K562 (cell line): ENCODE measurements around the gene ZMPSTE24. TPM values are rescaled to one million over a fixed set of nuclear protein-coding genes. Genes with fewer than 3 reads are reported as not detected.

Experiments
- ATAC-seq: fragments of 200-7000 bp; cut with Tn5 transposase; 3 replicates; pipeline ENCODE4 v1.9.1; 2020; ENCODE audit warnings: moderate library complexity
- BruUV-seq: library from RNA; stranded (reverse); fragments of 400-500 nt; replicated peaks from 2 replicates; lab custom pipeline; 2021; lab: Mats Ljungman, UMichigan
- CTCF ChIA-PET: fragments of 300-600 bp; formaldehyde crosslinking; extraction: SDS; loops from one replicate; lab custom pipeline; 2021; ENCODE audit warnings: low intra/inter-chr PET ratio; lab: Yijun Ruan, JAX
- POLR2A ChIA-PET: fragments of 300-600, 350-650 bp; sonication (Branson Sonifier 250); formaldehyde crosslinking; extraction: SDS; loops from one replicate; lab custom pipeline; 2021; ENCODE audit warnings: antibody characterized with exemption, inconsistent platforms; lab: Yijun Ruan, JAX
- DNase-seq, 4 experiments: peaks; one replicate each; pipeline versions ENCODE4 v3.0.0 to v3.0.0-alpha.2; 2011 to 2018; ENCODE audit warnings: low spot score in 3 of 4, mixed read lengths in 3 of 4; ENCODE audit errors: extremely low read depth in 1 of 4
- FAIRE-seq: peaks from 2 replicates; lab custom pipeline; 2011; peaks lifted over from hg19 to GRCh38; lab: Jason Lieb, UNC
- H2AFZ ChIP-seq: 2 replicates; pipeline ENCODE4 v1.6.0; 2011; ENCODE audit warnings: low read depth, low read length, control low read depth, inconsistent platforms
- H3K27ac ChIP-seq: fragments of 200-600 bp; 3 replicates; pipeline ENCODE4 v1.8.0; 2011; ENCODE audit warnings: low read depth, mild to moderate bottlenecking, control low read depth, inconsistent platforms, low read length, moderate library complexity, mixed read lengths; ENCODE audit errors: extremely low read depth
- H3K27me3 ChIP-seq, 2 experiments: fragments of 300-600 bp in 1 of 2; 2 replicates in 1 of 2; 3 replicates in 1 of 2; pipeline versions ENCODE4 v1.6.0 to v1.8.0; 2011; ENCODE audit warnings: inconsistent platforms in 2 of 2, low read length in 2 of 2, mild to moderate bottlenecking in 1 of 2, mixed read lengths in 1 of 2, moderate library complexity in 1 of 2; ENCODE audit not compliant: control insufficient read depth in 2 of 2, insufficient read depth in 2 of 2
- H3K36me3 ChIP-seq: fragments of 300-600 bp; 3 replicates; pipeline ENCODE4 v1.8.0; 2011; ENCODE audit warnings: mild to moderate bottlenecking, low read length, inconsistent platforms; ENCODE audit not compliant: control insufficient read depth, insufficient read depth
- H3K4me1 ChIP-seq, 2 experiments: fragments of 200-600 bp in 1 of 2; replicated peaks in 1 of 2; 2 replicates in 1 of 2; 3 replicates in 1 of 2; pipeline versions ENCODE4 v1.5.1 to v1.8.0; 2011; ENCODE audit warnings: inconsistent platforms in 2 of 2, low read length in 2 of 2, mild to moderate bottlenecking in 1 of 2, mixed read lengths in 1 of 2, moderate library complexity in 1 of 2; ENCODE audit not compliant: control insufficient read depth in 2 of 2, insufficient read depth in 2 of 2
- H3K4me2 ChIP-seq: 2 replicates; pipeline ENCODE4 v1.6.1; 2011; ENCODE audit warnings: low read length, control low read depth, inconsistent platforms, mixed read lengths; ENCODE audit not compliant: insufficient read depth
- H3K4me3 ChIP-seq: fragments of 200-600 bp; sonication (generic), shearing (Covaris generic); 2 replicates; pipeline ENCODE4 v1.5.1; 2016; ENCODE audit warnings: control low read depth, inconsistent platforms
- H3K79me2 ChIP-seq: fragments of 200-600 bp; 3 replicates; pipeline ENCODE4 v1.8.0; 2011; ENCODE audit warnings: low read length, inconsistent platforms; ENCODE audit not compliant: control insufficient read depth, insufficient read depth
- H3K9ac ChIP-seq, 2 experiments: 2 replicates each; pipeline versions ENCODE4 v1.6.0 to v1.6.1; 2011; ENCODE audit warnings: low read depth in 2 of 2, low read length in 2 of 2, control low read depth in 1 of 2, inconsistent platforms in 1 of 2, mild to moderate bottlenecking in 1 of 2, mixed read lengths in 1 of 2; ENCODE audit not compliant: insufficient read depth in 1 of 2
- H3K9me1 ChIP-seq: one replicate; pipeline ENCODE4 v1.6.0; 2011; ENCODE audit warnings: inconsistent platforms, mild to moderate bottlenecking, low read length, moderate library complexity; ENCODE audit not compliant: control insufficient read depth, insufficient read depth
- H3K9me3 ChIP-seq: replicated peaks from 2 replicates; pipeline ENCODE4 v1.5.1; 2011; ENCODE audit warnings: low read depth, low read length, inconsistent platforms; ENCODE audit not compliant: control insufficient read depth, insufficient read depth
- H4K20me1 ChIP-seq: replicated peaks from 2 replicates; pipeline ENCODE4 v1.6.1; 2011; ENCODE audit warnings: low read length, inconsistent platforms, mixed read lengths; ENCODE audit not compliant: control insufficient read depth, insufficient read depth
- ATF6 ChIP-seq: sonication (generic); formaldehyde crosslinking; IDR thresholded peaks from 2 replicates; pipeline ENCODE4 v1.4.0; 2020; ENCODE audit warnings: mild to moderate bottlenecking, missing genetic modification reagents
- LARP7 ChIP-seq: fragments of 450-650 bp; IDR thresholded peaks from 2 replicates; pipeline ENCODE4 v1.6.1; 2016
- NFIC ChIP-seq: fragments of 450-650 bp; IDR thresholded peaks from 2 replicates; pipeline ENCODE4 v1.6.1; 2017; ENCODE audit warnings: mild to moderate bottlenecking, inconsistent platforms
- NFIX ChIP-seq: fragments of 250-450 bp; sonication (Bioruptor Pico); IDR thresholded peaks from 2 replicates; pipeline ENCODE4 v1.4.0; 2020; ENCODE audit warnings: low read depth, mild to moderate bottlenecking, moderate library complexity
- TEAD4 ChIP-seq, 2 experiments: sonication (generic) in 1 of 2; formaldehyde crosslinking in 1 of 2; IDR thresholded peaks; 2 replicates each; pipeline versions ENCODE4 v1.6.1 to v1.8.0; 2012 to 2022; ENCODE audit warnings: borderline replicate concordance in 1 of 2, inconsistent platforms in 1 of 2, low read length in 1 of 2, mild to moderate bottlenecking in 1 of 2, missing genetic modification reagents in 1 of 2
- WGBS: fragments of 100-300 bp; shearing (Covaris generic); methylation state at CpG from one replicate; pipeline ENCODE4 v1.1.6; 2016; ENCODE audit warnings: low coverage, mixed read lengths; ENCODE audit not compliant: insufficient coverage; ENCODE audit errors: missing lambda C conversion rate; 5-methylcytosine and 5-hydroxymethylcytosine counted together
- in situ Hi-C: fragments of 300-500 bp; cut with MboI; formaldehyde crosslinking; loops from 4 replicates; pipeline ENCODE4 v1.15.0; 2018; ENCODE audit warnings: inconsistent platforms, mixed read lengths
- intact Hi-C: fragments of 100-400 bp; cut with micrococcal nuclease; formaldehyde crosslinking; loops from 2 replicates; pipeline ENCODE4 v1.14.2; 2022
- polyA plus RNA-seq, 8 experiments: library from polyadenylated mRNA; depleted of rRNA in 4 of 8; stranded (reverse) in 5 of 8; unstranded in 3 of 8; fragments of >200 nt; fragmentation: Nextera tagmentation in 2 of 8; fragmentation: Illumina TruSeq in 1 of 8; extraction: Ambion mirVana in 2 of 8; extraction: Trizol in 1 of 8; gene quantifications; 2 replicates each; pipeline versions ENCODE4 v1.2.1 to v1.2.3, GENCODE V29; 2011 to 2014; ENCODE audit warnings: inconsistent platforms in 1 of 8, missing spikeins in 1 of 8
- total RNA-seq, 7 experiments: library from RNA; depleted of rRNA in 6 of 7; stranded (reverse); fragments of >200 nt in 6 of 7; fragmentation: Illumina TruSeq in 2 of 7; extraction: Trizol in 2 of 7; gene quantifications; 2 replicates each; pipeline versions ENCODE4 v1.2.1 to v1.2.3, GENCODE V29; 2011 to 2021; ENCODE audit warnings: low replicate concordance in 1 of 7

ZMPSTE24 gene
- total and polyA plus RNA-seq, 9 of the 15 experiments (the other 6 are each of a cell fraction or from before 2014, with no cell fraction given): 30.7 to 75.9 (median 64.3) TPM

GRCh38 chr1:40226192-40226591 lies 31.8 kb upstream of the ZMPSTE24 start (continued):
- TF ChIP-seq LARP7: no peak
- TF ChIP-seq, all 486 proteins: peak for 0

DNA sequence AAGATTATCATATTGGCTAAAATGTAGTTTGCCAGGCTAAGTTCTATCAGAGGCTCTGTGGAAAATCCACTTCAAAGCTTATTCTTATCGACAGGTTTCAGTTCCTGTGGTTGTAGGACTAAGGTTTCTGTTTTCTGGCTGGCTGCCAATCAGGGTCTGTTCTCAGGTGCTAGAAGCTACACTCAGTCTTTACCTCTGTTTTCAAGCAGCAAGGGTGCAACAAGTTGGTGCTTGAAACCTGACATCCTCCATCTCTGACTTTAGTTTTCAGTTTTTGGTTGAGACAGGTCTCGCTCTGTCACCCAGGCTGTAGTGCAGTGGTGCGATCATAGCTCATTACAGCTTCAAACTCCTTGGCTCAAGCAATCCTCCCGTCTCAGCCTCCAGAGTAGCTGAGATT lies 25.6 kb upstream of the ZMPSTE24 start:
- Histone ChIP-seq H3K36me3 (peaks cover 87% of the 10 kb centered on the region), H3K4me1 (no peaks in the 10 kb centered on the region), H3K27ac (no peak overlapping the region), H3K4me3 (no peak overlapping the region), H3K9ac (no peak overlapping the region), H3K9me1 (no peaks in the 10 kb centered on the region), H3K4me2 (no peak overlapping the region), H3K27me3 (no peaks in the 10 kb centered on the region), H3K79me2 (peaks cover 2% of the 10 kb centered on the region; the same call in 1 of the 3 replicates), H2AFZ (no peak overlapping the region), H4K20me1 (no peaks in the 10 kb centered on the region), H3K9me3 (no peaks in the 10 kb centered on the region)
- 79% methylated on average over 4 of the region's 4 CpGs for WGBS
- ATAC-seq: no peak; the same call in 2 of the 3 replicates
- in situ Hi-C loops (no loop called here), intact Hi-C loops (no loop called here)
- no TSS peak for BruUV-seq
- no peak for FAIRE-seq
- peak in 2 of 4 experiments; percentile 26 to 42 for DNase-seq
- ChIA-PET POLR2A (interaction anchor here (1.0 kb wide), 1 partner anchor 25 kb away, joined by 3 read pairs; the partner anchor contains the start of gene ZMPSTE24), CTCF (no interaction called here)
- TF ChIP-seq NFIC: peak; percentile 96
- TF ChIP-seq NFIX (CRISPR knock-in tag): peak; percentile 74
- no peak for TF ChIP-seq ATF6 (CRISPR knock-in tag)
- TF ChIP-seq TEAD4 (IDR thresholded peaks at IDR 0.05; ENCODE audit: low read length): no peak
- TF ChIP-seq TEAD4 (CRISPR knock-in tag; IDR thresholded peaks at IDR 0.05; ENCODE audit: borderline replicate concordance): 0 out of 2 replicates have a peak, but pooled peaks have one; percentile 36
